IMR-90 (cell line): ENCODE measurements around the gene CENPP.

Experiments used
- CEBPB ChIP-seq: IDR thresholded peaks from 2 replicates; pipeline ENCODE4 v1.6.1; 2012; ENCODE audit warnings: low read depth, low read length, improper control_type of control experiment
- CTCF ChIP-seq: conservative IDR thresholded peaks from 2 replicates; pipeline ENCODE4 v1.5.1; 2012; ENCODE audit warnings: mild to moderate bottlenecking, low read depth, low read length, improper control_type of control experiment
- ELK1 ChIP-seq: fragments of 150-350 bp; IDR thresholded peaks from 2 replicates; pipeline ENCODE4 v1.6.1; 2016; ENCODE audit warnings: low read depth, mild to moderate bottlenecking, low read length, moderate library complexity, borderline replicate concordance
- FOS ChIP-seq: fragments of 150-350 bp; IDR thresholded peaks from 2 replicates; pipeline ENCODE4 v1.6.1; 2016; ENCODE audit warnings: low read depth, low read length
- MXI1 ChIP-seq: IDR thresholded peaks from 2 replicates; pipeline ENCODE4 v1.6.1; 2012; ENCODE audit warnings: low read depth, mild to moderate bottlenecking, low read length, moderate library complexity, borderline replicate concordance
- NFE2L2 ChIP-seq: fragments of 150-350 bp; IDR thresholded peaks from 2 replicates; pipeline ENCODE4 v1.6.1; 2016; ENCODE audit warnings: low read depth, mild to moderate bottlenecking, low read length
- POLR2A ChIP-seq: IDR thresholded peaks from 2 replicates; pipeline ENCODE4 v1.6.1; 2012; ENCODE audit warnings: mild to moderate bottlenecking, low read depth, low read length
- RAD21 ChIP-seq: IDR thresholded peaks from 2 replicates; pipeline ENCODE4 v1.6.1; 2012; ENCODE audit warnings: low read length, improper control_type of control experiment
- RCOR1 ChIP-seq: IDR thresholded peaks from 2 replicates; pipeline ENCODE4 v1.6.1; 2012; ENCODE audit warnings: mild to moderate bottlenecking, low read length, improper control_type of control experiment; ENCODE audit not compliant: insufficient replicate concordance
- SMC3 ChIP-seq: fragments of 150-350 bp; IDR thresholded peaks from 2 replicates; pipeline ENCODE4 v1.6.1; 2016; ENCODE audit warnings: low read depth, mild to moderate bottlenecking, antibody characterized with exemption, low read length, moderate library complexity
- USF2 ChIP-seq: fragments of 150-350 bp; IDR thresholded peaks from 2 replicates; pipeline ENCODE4 v1.6.1; 2017; ENCODE audit warnings: mild to moderate bottlenecking, antibody characterized with exemption, low read length, low read depth

DNA sequence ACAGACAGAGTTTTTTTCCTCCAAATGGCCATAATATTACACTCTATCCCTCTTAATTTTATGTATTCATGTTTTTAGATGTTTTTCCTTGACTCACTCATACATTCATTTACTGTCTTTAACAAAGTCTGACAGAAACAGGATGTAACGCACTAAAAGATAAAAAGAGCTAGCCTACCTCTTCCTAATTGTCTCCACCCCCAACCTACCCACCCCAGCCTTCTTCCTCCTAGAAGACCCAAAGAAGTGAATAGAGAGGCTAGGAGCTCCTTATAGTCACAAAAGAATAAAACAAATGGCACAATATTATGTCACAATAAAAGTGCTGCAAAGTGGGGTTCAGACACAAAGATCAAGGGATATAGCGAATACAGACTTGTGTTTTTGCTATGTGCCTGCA lies 1.3 kb upstream of the CENPP start:
- TF ChIP-seq CTCF (no peak), SMC3 (no peak), RAD21 (no peak), POLR2A (no peak), NFE2L2 (no peak), MXI1 (no peak), FOS (no peak), ELK1 (no peak), USF2 (no peak), CEBPB (no peak), RCOR1 (no peak)
